SK-N-MC (cell line): ENCODE data around the gene TNFRSF14.

Experiments
- EZH2 ChIP-seq: fragments of 200-600 bp; sonication (generic); IDR thresholded peaks from one replicate; pipeline ENCODE4 v1.6.1; 2017; ENCODE audit warnings: antibody characterized with exemption
- POLR2AphosphoS5 ChIP-seq: IDR thresholded peaks from 2 replicates; pipeline ENCODE4 v1.6.1; 2012; ENCODE audit warnings: mild to moderate bottlenecking, low read depth, low read length, borderline replicate concordance

GRCh38 chr1:2537784-2538115 lies 18.4 kb upstream of the TNFRSF14 start:
- no peak for TF ChIP-seq EZH2
- no peak for TF ChIP-seq POLR2AphosphoS5
